Skeletal muscle tissue (tissue), 4 donors: ENCODE data around the gene MSRB1. TPM values are rescaled to one million over a fixed set of nuclear protein-coding genes. Genes with fewer than 3 reads are reported as not detected.
"Not testable (repeated sequence)": the region's sequence is repeated elsewhere in the genome, so short reads cannot be mapped to it uniquely, and the experiment has no call there.

Experiments used
- H3K27ac ChIP-seq: one replicate; pipeline ENCODE4 v1.7.0; 2013; ENCODE audit warnings: mild to moderate bottlenecking, low read depth, low read length, inconsistent platforms
- H3K27me3 ChIP-seq, 3 donors: one replicate each; pipeline ENCODE4 v1.7.0; 2013; ENCODE audit warnings: low read length in 3 of 3; ENCODE audit not compliant: control insufficient read depth in 3 of 3, insufficient read depth in 3 of 3
- H3K36me3 ChIP-seq, 3 donors: one replicate each; pipeline ENCODE4 v1.7.0; 2013; ENCODE audit warnings: low read length in 3 of 3; ENCODE audit not compliant: control insufficient read depth in 3 of 3, insufficient read depth in 3 of 3
- H3K4me1 ChIP-seq, 3 donors: one replicate each; pipeline ENCODE4 v1.7.0; 2013; ENCODE audit warnings: low read length in 3 of 3, mild to moderate bottlenecking in 3 of 3; ENCODE audit not compliant: control insufficient read depth in 3 of 3, insufficient read depth in 3 of 3
- H3K4me3 ChIP-seq, 3 donors: one replicate each; pipeline ENCODE4 v1.7.0; 2013; ENCODE audit warnings: low read length in 3 of 3
- H3K9ac ChIP-seq, 3 donors: one replicate each; pipeline ENCODE4 v1.7.0; 2013; ENCODE audit warnings: low read length in 3 of 3, mild to moderate bottlenecking in 3 of 3, moderate library complexity in 2 of 3, low read depth in 1 of 3
- H3K9me3 ChIP-seq, 3 donors: one replicate each; pipeline ENCODE4 v1.7.0; 2013; ENCODE audit warnings: low read length in 3 of 3; ENCODE audit not compliant: control insufficient read depth in 3 of 3
- total RNA-seq: library from RNA; depleted of rRNA; stranded (reverse); fragments of >200 nt; gene quantifications from one replicate; pipeline ENCODE4 v1.2.3, GENCODE V29; 2014
- donor health status: Osteomylitis.

MSRB1 gene
- total RNA-seq, 1 donor from 2014 or later: 13.6 TPM

DNA sequence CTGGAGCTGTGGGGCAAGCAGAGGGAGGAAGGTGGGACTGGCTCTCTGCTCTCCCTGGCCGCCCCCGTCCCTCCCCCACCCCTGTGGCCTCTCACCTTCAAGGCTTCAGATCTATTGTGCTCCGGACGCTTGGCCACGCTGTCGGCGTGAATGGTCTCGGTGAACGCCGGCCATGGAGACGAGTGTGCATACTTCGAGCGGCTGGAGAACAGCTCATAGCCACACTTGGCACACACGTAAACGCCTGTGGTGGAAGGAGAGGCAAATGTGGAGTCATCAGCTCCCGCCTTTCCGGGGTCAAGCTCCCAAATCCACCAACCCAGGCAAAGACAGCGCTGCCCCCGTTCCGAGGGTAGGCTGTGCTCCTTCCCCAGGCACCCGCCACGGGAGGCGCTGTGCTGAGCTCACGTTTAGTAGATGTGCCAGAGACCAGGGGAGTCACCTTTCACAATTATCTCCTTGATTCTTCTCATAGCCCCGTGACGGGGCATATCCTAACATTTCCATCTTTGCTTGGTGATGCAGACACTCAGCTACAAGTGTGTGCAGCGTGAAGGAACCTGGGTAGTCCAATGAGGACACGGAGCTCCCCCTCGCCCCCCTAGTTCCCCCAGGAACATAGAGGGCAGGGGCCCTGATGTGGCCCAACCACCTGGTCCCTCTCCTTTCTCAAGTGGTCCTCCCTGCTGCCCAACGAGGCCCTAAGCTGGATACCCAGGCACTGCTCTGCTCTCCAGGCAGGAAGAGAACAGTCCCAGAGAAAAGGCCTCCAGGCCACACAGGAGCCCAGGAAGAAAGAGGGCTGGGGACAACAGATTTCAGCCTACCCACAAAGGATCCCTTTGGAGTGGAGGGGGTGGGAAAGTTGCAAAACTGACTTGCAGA lies 1.6 kb downstream of the MSRB1 start:
- H3K27ac ChIP-seq: peak overlapping the region; percentile 97
- H3K27me3 ChIP-seq: no peaks in the 10 kb centered on the region
- no peaks in the 10 kb centered on the region for H3K9me3 ChIP-seq
- H3K9ac ChIP-seq: peak overlapping the region; percentile 90 to 97 (median 96)
- peaks cover 53 to 74% (median 56%) of the 10 kb centered on the region in 3 donors for H3K4me1 ChIP-seq
- H3K4me3 ChIP-seq: peak overlapping the region; percentile 78 to 92 (median 87)
- peaks cover 39 to 45% (median 40%) of the 10 kb centered on the region in 3 donors for H3K36me3 ChIP-seq

DNA sequence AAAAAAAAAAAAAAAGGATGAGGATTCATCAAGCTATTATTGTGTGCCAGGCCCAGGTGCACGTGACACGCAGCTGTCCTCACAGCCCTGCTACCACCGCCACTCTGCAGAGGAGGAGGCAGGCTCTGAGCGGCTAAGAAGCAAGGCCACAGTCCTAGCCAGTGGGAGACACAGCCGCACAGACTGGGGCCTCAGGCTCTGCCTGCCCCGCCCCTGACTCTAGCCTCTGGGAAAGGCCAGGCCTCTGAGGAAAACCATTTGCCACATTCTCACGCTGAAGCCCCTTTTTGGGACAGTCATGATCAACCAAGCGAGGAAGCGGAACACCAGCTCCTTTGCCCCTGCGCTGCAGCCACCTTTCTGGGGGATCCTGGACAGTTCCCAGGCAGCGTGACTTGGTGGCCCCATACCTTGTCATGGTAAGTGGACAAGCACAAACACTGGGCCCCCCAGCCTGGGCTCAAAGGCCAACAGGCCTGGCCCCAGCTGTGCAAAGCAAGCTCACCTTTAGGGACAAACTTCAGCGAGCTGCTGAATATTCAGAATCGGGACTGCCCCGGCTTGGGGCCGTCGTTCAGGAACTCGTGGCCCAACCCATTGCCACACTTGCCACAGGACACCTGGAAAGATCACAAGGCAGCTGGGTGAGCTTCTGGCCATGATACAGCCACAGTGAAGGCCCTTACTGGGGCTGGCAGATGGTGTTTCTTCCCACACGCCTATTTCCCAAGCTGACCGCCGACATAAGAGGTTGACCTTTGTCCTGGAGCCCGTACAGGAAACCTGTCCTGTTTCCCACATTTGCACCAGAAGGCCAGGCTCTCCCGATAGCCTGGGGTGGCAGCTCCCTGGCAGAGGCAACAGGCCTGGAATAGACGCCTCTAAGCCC lies 2.5 kb downstream of the MSRB1 start:
- Histone ChIP-seq H3K27ac (peak overlapping the region; percentile 97), H3K4me3 (peak overlapping the region in 2 of 3 donors; percentile 35 to 92), H3K9me3 (no peaks in the 10 kb centered on the region)

DNA sequence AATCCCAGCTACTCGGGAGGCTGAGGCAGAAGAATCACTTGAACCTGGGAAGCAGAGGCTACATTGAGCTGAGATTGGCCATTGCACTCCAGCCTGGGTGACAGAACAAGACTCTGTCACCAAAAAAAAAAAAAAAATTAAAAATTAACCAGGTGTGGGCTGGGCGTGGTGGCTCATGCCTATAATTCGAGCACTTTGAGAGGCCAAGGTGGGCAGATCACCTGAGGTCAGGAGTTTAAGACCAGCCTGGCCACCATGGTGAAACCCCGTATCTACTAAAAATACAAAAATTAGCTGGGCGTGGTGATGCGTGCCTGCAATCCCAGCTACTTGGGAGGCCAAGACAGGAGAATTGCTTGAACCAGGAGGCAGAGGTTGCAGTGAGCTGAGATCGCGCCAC lies 3.2 kb downstream of the MSRB1 start:
- H3K27ac ChIP-seq, H3K4me3 ChIP-seq, H3K9me3 ChIP-seq: not testable (repeated sequence)

More for the DNA sequence above, 2.5 kb downstream of the MSRB1 start:
- H3K4me1 ChIP-seq: peaks cover 44 to 65% (median 49%) of the 10 kb centered on the region in 3 donors
- peaks cover 31 to 40% (median 33%) of the 10 kb centered on the region in 3 donors for H3K36me3 ChIP-seq
- no peaks in the 10 kb centered on the region for H3K27me3 ChIP-seq
- H3K9ac ChIP-seq: peak overlapping the region; percentile 33 to 97 (median 45)

DNA sequence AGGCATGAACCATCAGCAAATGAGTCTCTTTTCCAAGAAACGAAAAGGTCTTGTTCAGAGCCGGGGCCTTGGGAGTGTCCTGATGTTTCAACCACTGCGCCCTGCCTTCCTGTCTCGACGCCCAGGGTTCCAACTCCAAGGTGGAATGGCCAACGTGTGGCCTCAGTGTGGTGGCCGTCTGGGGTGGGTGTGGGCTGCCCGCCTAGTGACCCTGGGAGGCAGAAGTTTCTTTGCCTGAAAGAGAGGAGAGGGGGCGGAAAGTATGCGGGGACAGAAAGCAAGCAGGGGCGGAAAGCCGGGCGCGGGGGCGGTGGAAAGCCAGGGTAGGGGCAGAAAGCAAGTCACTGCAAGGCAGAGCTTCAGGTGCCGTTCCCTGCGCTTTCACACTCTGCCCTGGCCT lies 4.1 kb downstream of the MSRB1 start:
- peaks cover 29 to 36% (median 33%) of the 10 kb centered on the region in 3 donors for H3K36me3 ChIP-seq
- H3K27ac ChIP-seq: no peak overlapping the region
- no peak overlapping the region for H3K9ac ChIP-seq
- no peaks in the 10 kb centered on the region for H3K27me3 ChIP-seq
- peaks cover 30 to 50% (median 37%) of the 10 kb centered on the region in 3 donors for H3K4me1 ChIP-seq
- H3K4me3 ChIP-seq: no peak overlapping the region
- no peaks in the 10 kb centered on the region for H3K9me3 ChIP-seq

More for the DNA sequence above, 3.2 kb downstream of the MSRB1 start:
- Histone ChIP-seq H3K36me3 (peaks cover 29 to 37% (median 33%) of the 10 kb centered on the region in 3 donors), H3K4me1 (peaks cover 39 to 58% (median 45%) of the 10 kb centered on the region in 3 donors)
- H3K27me3 ChIP-seq, H3K9ac ChIP-seq: not testable (repeated sequence)

DNA sequence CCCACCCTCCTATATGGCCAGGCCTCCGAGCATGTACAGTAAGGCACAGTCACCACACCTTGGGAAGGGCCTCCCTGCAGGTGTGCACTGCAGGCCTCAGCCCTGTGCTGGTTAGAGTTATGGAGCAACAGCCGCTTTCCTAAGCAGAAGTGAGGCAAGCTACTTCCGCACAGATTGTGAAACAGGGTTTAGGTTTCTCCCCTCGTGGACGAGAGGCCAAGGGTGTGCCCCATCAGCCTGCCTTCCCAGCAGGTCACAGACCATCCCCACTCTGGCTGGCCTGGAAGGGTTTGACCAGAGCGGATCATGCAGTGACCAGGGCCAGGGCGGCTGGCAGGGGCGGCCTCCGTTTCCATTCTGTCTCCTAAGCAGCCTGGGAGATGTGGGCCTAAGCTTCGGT lies 4.7 kb downstream of the MSRB1 start:
- Histone ChIP-seq H3K27ac (no peak overlapping the region), H3K27me3 (peaks cover 0 to 4% (median under 1%) of the 10 kb centered on the region in 3 donors), H3K36me3 (peaks cover 29 to 36% (median 33%) of the 10 kb centered on the region in 3 donors), H3K4me1 (peaks cover 26 to 50% (median 41%) of the 10 kb centered on the region in 3 donors), H3K4me3 (no peak overlapping the region), H3K9ac (no peak overlapping the region), H3K9me3 (no peaks in the 10 kb centered on the region)

DNA sequence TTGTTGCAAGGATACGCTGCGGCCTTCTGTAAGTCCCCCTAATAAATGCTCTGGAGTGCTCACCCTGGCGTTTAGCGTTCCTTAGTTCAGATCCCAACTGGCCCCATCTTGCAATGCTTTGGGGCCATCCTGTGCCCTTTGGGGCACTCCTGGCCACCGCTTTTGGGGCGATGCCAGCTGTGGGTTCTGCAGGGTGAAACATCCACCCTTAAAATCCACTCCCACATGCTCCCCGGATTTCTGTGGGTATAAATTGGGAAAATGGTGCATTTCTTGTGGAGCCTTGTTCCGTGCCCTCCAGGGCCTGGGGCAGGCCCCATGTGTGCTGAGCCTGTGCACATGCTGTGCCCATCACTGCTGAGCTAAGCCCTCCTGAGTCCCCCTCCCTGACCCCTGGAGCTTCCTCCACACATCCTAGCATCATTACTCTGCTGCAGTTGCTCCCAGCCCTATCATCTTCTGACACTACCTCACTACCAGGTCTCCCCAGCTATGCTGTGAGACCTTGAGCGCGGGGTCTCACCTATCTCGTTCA lies 6.0 kb downstream of the MSRB1 start:
- Histone ChIP-seq H3K27me3 (peaks cover 0 to 13% (median 9%) of the 10 kb centered on the region in 3 donors), H3K9ac (no peak overlapping the region), H3K4me1 (peaks cover 18 to 47% (median 36%) of the 10 kb centered on the region in 3 donors), H3K36me3 (peaks cover 29 to 34% (median 33%) of the 10 kb centered on the region in 3 donors), H3K4me3 (no peak overlapping the region), H3K9me3 (no peaks in the 10 kb centered on the region), H3K27ac (no peak overlapping the region)

DNA sequence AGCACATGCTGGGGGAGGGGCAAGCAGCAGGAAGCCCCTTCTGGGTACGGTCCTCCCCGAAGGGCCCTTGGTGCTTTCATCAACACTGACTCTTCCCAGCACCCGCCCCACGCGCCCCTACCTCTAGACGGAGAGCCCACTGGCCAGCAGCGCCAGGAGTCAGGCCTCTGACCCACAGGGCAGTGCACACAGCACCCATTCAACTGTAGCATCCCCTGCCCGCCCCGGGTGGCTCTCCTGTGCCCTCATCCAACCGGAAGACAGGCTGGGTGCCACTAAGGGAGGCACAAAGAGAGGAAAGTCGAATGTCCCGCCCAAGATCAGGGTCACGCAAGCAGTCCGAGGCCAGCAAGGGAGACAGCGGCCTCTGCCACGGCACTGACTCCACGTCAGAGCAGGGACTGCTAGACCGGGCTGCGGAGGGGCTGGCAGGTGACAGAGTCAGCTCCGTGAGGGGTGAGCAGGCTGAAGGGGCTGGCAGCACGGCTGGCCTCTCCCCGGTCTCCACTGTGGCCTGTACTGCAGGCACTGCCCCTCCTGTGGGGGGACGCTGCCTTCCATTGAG lies 9.8 kb downstream of the MSRB1 start:
- peaks cover 0 to 13% (median 10%) of the 10 kb centered on the region in 3 donors for H3K27me3 ChIP-seq
- H3K4me3 ChIP-seq: no peak overlapping the region
- peak overlapping the region in 2 of 3 donors; percentile 23 to 45 for H3K9ac ChIP-seq
- peaks cover 8 to 13% (median 12%) of the 10 kb centered on the region in 3 donors for H3K36me3 ChIP-seq
- H3K27ac ChIP-seq: no peak overlapping the region
- H3K9me3 ChIP-seq: no peaks in the 10 kb centered on the region
- peaks cover 2 to 20% (median 14%) of the 10 kb centered on the region in 3 donors for H3K4me1 ChIP-seq

DNA sequence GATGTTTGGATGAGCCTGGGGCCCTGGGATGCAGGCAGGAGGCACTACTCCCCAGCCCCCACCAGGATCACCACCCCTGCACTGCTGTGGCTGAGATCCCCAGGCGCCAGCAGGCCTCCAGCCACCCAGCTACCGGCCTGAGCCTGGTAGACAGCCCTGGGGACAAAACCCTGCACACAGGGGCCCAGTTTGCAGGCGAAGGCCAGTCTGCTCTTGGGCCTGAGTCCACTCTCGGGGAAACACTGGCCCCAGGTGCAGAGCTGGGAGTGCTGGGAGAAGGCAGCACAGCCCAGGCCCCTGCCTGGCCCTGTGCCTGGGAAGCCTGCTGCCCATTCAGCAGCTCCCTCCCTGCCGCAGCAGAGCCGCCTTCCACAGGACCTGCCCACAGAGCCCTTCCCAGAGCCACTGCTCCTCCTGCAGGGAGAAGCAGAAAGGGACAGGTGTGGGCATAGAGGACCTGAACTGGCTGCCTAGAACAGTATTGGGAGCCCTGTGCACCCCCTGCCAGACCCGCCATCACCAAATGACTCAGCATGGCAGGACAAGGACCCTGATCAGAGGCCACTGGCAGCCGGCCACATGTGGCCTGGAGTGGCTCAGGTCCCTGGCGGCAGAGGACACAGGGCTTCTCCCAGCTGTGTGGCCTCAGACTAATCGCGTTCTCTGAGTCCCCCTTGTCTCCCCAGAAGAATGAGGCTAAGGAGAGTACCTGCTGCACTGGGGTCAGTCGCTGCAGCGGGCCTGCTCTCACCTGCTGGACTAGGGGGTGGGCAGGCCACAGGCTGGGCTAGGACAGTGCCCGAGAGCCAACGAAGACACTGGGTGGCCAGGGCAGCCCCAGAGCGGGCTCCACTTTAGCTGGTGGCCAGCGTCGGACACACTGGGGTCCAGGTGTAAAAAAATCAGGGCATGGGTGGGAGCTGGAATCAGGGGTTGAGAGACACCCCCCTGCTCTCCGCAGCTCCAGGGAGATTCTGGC lies 10.7 kb downstream of the MSRB1 start:
- Histone ChIP-seq H3K27me3 (peaks cover 0 to 13% (median 10%) of the 10 kb centered on the region in 3 donors), H3K27ac (no peak overlapping the region), H3K36me3 (peaks cover 3 to 7% (median 4%) of the 10 kb centered on the region in 3 donors), H3K9ac (peak overlapping the region in 1 of 3 donors; percentile 33), H3K9me3 (no peaks in the 10 kb centered on the region), H3K4me1 (peaks cover 2 to 19% (median 14%) of the 10 kb centered on the region in 3 donors), H3K4me3 (no peak overlapping the region)
